D341Med (cell line): ENCODE data around the gene SPATA19.

Source experiments
- DNase-seq: peaks from one replicate; pipeline ENCODE4 v3.0.0; 2012; ENCODE audit warnings: low spot score

SPATA19 gene

DNA sequence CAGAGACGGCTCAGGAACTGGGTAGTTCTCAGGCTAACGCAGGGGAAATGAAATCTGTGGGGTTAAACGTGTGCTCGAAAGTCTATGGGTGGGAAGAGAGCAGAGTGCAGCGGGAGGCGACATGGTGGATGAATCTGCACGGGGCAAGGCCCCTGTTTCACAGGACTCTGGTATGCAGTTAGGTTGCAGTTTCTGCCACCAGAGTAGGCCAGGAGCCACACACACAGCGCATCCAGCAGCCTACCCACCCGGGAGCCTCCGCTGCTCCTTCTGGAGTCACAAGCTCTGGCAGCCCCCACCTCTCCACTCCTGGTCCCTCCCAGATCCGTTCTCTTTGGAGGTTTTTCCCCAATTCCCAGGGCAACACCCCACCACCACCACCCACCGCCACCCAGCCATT is 27.0 kb downstream of the SPATA19 start:
- no peak for DNase-seq

DNA sequence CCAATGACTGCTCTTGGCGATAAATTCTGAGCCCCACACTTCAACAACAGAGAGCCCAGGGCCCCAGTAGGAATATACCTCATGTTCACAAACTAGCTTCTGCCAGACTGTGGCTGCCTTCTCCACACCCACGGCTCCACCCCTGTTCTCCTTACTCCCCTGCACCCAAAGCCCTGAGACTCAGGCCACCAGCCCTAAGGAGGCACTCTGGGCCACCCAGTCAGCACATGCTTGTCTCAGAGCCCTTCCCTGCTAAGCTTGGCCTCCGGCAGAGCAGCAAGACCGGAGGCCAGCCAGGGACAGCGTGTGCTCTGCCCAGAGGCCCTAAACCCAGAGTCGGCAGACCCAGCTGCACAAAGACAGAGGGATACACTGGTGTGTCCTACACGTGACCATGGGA is 27.9 kb downstream of the SPATA19 start:
- DNase-seq, result no peak

DNA sequence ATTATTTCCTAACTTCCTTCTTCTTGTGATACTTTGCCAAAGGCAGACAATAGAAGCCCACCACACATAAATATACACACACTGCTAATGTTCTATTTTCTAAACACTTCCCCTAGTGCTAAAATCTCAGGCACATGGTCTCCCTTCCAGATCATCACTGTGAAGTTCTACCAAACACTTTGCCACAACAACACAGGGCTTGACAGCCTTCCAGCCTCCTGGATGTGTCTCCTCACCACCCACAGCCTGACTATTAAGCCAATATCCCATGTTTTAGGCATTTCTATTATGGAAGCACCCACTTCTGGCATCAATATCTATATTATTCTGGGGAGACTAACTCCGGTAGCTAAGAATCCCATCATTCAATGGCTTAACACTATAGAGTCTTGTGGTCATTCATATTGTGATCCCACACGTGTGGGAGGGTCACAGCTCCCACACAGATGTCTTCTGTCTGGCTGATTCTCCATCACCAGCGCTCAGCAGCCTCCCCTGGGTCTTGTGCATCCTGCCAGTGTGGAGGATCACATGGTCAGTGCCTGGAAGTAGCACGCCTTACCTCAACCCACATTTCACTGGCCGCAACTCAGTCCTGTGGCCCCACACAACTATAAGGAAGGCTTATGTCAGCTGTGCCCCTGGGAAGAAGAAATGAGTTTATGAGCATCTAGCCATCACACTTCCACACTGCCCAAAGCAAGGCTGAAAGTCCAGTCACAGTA is 29.0 kb downstream of the SPATA19 start:
- no peak for DNase-seq

DNA sequence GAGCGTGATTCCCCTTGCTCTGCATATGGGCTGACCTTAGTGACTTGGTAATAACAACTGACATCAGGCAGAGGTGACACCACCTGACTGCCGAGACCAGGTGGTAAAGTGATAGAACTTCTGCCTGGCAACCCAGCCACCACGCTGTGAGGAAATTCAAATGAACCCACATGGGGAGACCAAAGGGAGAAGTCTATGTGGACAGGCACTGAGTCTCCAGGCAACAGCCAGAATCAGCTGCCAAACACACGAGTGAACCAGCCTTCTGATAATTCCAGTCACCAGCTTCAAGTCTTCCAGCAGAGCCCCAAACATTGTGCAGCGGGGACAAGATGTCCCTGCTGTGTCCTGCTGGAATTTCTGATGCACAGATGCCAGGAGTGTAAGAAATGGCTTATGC is 29.7 kb downstream of the SPATA19 start:
- DNase-seq, result no peak

DNA sequence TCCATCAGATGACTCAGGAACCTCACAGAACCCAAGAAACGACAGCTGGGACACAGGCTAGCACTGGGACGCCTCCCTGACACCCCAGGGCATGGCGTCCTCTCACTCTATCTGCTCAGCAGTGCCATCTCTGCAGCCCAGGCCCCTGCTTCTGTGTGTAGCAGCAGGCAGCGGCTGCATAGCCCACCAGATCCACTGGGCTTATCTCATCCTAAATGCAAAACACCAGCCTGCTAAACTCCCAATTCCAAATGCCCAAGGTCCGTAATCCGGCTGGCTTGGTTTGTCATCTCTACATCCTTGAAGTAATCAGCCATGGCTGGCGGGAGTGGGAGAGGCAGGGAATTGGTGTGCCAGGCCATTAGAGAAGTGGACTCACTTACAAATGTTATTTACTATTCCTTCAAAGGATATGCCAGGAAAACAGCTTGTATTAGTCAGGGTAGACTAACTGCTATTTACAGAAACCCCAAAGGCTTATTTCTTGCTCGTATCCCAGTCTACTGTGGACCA is 30.7 kb downstream of the SPATA19 start:
- DNase-seq, result no peak

DNA sequence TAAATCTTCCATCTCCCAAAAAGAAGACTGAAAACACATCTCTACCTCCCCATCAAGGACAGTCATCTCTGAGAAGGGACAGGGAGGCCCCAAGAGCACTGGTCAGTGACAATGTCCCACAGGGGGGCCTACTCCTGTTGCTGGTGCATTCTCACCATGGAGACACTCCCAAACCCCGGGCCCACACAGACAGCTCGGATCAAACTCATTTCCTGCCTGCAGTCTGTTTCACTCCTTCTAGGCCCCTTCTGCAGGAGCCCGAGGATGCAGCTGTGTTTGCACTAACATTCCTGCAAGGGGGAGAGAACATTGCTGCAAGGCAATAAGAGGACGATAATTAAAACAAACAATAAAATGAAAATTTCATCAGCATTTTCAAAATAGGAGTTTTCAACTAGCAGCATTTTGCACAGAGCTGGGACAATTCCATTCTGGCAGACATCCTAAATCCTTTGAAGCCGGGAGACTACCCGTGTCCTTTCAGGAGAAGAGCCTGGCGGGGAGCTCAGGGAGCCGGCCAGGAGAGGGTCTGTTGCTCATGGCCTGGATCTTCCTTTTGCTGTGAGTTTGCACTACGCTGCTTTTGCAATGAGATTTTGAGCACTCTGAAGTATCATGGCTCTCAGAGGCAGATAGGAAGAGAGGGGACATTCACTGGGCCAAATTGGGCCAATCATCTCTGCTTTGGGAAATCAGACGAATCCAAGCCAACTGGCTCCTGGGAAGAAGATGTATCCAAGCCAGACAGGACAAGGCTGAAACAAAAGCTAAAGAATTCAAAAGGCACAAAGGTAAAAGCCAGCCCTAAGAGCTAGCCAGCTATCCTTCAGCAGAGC is 33.2 kb downstream of the SPATA19 start:
- DNase-seq, result no peak

DNA sequence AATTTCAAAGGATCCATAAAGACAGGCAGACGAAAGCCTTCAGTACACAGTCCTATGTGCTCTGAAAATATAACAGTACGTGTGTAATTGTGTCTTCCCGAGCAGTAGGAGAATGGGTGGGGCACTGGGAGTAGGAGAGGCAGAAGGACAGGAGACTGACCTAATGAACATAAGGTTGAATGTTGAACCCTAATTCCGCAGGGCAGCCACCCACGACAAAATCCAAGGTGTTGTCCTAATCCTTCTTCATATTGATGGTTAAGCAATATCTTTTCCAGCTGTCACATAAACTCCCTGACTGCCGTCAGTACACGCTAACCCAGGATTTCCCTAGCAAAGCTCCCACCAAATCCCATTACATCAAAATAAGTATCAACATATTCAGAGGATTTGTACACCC is 34.5 kb downstream of the SPATA19 start:
- DNase-seq, result no peak

DNA sequence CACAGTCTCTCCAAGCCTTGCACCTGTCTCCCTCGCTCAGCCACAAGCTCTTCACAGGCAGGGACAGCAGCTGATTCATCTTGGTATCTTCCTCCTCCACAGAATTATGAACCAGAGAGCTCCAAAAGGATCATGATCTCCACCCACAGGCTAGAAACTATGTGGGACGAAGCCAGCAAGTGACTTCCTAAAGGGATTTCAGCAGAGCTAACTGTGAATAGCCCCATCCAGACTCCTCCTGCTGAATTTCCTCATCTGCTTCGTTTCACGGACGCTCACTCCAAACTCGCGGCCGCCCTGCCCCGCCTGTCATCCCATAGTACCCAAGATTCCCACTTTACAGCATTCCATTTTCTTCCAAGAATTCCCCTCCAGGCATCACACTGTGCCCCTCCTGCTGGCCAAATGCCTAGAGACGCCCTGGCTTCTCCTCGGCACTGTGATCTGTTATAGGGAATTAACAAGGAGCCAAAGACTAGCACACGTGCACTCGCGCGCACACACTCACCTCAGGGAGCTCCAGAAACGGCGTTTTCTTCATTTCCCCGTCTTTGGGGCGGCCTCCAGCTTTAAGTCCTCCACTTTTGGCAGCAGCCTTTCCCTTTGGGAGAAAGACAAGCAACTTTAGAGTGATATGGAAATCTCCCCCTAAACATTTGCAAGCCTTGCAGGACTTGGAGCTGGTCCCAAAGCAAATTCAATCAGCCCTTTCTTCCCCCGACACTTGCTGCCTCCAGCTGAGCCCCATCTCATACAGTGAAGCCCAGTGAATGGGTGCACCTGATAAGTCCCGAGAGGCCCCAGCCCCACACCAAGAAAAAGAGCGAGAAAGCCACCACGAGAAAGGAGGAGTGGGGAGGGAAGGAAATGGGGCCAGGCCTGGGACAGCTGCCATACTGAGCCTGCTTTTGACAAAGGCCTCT is 35.5 kb downstream of the SPATA19 start:
- no peak for DNase-seq

DNA sequence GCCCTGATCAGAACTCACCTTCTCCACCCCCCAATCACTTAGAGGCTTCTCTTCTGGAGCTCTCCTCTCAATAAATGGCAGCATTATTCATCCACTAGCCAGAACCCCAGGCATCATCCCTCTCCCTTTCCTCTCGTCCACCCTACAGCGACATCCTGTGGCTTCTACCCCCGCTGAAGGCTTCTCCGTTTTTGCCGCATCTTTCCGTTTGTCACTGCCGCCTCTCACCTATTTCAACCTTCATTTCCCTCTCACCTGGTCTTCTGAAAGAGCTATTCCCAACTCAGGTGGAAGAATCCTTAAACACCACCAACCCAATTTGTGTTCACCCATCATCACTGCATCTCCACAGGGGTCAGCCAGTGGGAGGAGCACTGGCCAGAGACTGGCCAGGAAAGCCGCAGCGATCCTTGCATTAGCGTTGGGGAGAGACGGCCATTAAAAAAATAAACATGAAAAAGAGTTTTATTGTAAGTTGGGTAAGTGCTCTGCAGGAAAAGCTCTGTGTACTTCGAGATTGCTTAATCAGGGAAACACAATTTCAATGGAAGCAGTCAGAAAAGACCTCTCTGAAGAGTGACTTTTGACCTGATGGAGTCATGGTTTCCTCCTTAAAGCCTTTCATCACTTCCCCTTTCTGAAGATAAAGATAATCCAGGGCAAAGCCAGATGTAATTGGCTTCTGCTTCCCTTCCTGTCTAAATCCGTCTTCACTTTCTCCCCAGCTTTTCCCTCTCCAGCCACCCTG is 36.7 kb downstream of the SPATA19 start:
- DNase-seq, result no peak

DNA sequence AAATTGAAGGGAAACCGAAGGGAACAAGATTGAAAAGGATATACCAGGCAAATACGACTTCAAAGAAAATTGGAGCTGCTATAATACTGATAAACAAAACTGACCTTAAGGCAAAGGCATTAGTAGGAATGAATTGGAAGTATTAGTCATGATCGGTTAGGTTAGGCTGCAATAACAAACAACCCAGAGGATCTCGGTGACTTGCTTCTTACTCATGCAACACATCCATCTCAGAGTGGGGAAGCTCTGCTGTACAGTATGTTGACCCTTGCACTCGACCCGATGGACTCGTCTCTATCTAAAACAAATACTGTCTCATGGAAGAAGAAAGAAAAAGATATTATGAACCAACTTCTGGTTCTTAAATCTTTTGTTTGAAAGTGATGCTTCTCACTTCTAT is 42.3 kb downstream of the SPATA19 start:
- DNase-seq, result no peak

DNA sequence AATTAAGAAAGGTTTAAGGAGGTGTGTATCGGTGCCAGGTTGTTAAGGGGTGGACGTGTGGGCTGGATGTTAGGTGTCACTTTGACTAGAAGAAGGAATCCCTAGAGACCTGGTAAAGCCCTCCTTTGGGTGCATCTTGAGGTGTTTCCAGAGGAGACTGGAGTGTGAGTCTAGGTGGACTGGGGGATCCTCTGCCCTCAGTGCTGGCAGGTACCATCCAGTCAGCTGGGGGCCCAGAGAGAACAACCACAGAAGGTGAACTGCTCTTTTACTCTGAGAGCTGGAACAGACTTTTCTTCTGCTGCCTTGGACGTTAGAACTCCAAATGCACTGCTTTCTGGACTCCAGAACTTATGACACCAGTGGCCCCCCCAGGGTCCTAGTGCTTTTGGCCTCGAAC is 44.0 kb downstream of the SPATA19 start:
- DNase-seq, result no peak

DNA sequence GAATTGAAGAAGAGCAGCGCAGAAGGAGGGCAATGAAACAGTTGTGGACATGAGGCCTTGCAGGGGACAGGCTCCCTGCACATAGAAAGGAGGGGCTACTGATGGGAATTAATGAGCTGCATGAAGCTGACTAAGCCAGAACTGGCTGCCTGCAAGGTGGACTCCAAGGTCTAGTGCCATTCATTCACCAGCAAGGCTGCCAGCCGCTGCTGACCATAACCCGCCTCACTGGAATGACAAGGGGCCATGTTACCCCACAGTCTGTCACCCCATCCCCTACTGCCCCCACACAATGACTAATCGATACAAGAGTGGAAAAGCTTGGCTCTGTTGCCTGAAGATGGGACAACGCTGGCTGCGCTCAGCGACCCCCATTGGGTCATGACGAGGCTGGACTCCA is 44.6 kb downstream of the SPATA19 start:
- DNase-seq, result no peak

DNA sequence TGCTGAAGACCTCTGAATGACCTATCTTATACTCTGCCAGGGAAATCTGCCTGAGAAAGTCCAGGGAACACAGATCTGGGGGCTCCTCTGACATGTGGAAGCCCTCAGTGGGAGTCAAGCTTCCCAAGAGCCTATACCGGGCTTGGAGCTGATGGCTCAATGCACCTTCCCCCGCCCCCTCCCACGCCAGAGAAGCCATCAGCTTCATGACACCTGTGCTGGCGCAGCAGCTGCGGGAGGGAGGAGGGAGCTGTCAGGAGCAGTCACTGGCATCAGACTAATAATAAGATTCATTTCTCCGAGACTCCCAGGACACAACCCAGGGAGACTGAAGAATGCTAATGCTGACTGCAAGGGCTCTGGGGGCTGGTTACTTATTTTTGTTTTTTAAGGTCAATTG is 47.8 kb downstream of the SPATA19 start:
- no peak for DNase-seq

DNA sequence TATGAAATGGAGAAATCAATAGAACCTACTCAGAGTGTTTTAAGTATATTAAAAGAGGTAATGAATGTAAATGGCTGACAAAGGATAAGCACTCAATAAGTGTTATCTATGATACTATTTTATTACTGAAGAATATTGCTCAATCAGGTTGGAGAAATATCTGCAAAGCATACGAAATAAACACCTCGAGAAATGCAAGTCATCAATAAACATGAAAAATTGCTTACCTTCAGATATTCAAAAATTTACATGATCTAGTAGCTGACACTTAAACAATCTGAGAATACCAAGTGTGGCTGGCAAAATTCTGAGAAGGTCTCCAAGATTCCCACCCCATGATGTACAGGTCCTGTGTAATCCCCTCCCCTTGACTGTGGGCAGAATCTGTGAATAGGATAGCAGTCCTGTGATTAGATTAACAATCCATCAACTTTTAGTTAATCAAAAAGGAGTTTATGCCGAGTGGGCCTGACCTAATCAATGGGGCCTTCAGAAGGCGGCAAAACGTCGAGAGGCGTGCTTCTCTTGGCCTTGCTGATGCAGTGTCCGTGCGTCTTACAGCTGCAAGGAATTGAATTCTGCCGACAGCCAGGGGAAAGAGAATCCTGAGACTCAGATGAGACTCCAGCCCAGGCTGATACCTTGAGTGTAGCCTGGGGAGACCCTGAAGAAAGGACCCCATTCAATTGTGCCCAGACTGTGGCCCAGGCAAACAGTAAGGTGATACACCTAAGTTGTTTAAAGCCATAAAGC is 49.1 kb downstream of the SPATA19 start:
- no peak for DNase-seq

DNA sequence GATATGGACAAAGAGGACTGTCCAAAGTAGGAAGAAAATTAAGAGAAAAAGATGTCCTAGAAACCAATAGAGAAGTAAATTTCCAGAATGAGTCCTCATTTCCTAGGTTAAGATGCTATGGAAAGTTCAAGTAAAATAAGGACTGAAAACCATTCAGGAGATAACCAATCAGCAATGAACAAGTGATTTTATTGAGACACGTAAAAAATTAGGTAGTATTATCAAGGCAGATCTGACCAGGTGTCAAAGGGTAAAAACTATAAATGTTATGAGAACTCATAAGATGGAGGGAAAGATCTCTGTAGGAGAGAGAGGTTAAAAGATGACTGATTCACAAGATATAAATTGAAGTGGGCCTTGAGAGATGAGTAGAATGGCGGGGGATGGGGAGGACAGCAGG is 50.2 kb downstream of the SPATA19 start:
- DNase-seq, result no peak

DNA sequence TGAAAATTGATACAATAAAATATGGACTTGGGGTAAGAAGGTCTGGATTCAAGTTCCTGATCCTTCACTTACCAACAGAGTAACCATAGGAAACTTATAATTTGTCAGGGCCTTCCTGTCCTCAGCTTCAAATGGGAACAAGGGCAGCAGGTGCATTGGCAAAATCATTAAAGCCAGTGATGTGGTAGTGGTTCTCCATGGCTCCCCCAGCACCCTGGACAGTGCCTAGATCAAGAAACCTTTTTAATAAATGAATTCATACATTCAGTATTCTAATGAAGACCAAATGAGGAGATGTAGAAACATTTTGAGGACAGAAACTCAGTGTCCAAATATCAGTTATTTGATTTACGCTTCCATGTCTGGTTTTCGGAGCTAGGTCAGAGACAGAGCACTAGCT is 51.1 kb downstream of the SPATA19 start:
- DNase-seq, result no peak

DNA sequence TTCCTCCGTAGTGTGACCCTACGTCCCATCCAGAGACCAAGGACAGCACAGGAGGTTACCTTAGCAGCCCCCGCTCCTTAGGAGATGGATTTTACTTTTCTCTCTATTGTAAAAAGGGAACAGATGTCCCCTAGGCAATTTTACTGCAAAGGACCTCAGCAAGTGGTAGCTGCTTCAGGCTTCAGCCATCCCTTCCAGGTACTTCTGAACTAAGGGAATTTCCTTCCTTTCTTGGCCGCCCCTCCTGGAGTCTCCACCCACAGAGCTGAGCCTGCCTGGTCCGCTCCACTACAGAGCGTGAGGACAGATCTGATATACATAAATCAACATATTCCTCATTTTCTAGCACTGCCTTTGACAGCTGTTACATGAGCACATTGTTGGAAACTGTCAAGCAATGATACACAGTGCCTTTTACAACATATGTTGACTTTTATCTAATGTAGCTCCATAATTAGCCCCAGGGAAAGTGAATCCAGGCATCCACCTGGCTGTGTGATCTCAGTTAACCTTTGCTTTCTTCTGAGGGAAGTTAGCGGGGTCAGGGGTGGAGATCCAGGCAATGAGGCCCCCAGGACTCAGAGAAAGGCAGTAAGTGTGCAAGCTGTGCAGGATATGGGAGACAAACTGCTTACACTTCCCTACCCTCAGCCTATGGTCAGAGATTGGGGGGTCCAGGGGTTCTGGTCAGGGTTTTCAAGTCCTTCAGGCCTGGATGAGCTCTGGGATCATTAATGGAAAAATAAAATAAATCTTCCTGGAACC is 51.9 kb downstream of the SPATA19 start:
- no peak for DNase-seq

DNA sequence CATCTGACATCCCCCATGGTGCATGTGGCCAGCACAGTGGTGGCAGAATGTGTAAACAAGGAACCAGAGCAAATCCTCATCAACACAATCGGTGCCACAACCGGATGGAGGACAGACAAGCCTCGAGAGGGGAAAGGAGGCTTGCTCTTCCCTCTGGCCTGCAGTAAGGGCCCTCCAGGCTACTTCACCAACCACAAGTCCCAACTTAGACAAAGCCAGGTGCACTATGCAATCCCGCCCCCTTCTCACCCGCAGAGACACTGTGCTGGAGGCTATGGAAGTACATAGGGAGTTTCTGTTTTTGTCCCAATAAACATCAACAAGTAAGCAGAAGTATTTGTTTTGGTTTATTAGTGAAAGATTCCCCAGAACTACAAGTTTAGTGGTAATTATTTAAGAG is 54.3 kb downstream of the SPATA19 start:
- DNase-seq, result no peak
